CD4-positive, alpha-beta T cell (primary cell): ENCODE results near the gene KCNK6. TPM values are rescaled to one million over a fixed set of nuclear protein-coding genes. Genes with fewer than 3 reads are reported as not detected.
A peak's percentile ranks its signal among the peaks of the same experiment; 100 is the strongest.

ENCODE experiments used
- ATAC-seq: fragments of 200-7000 bp; cut with Tn5 transposase; one replicate; pipeline ENCODE4 v1.10.0; 2022; ENCODE audit warnings: mild to moderate bottlenecking; ENCODE audit not compliant: poor library complexity
- CTCF ChIA-PET: fragments of 350-600 bp; sonication (Branson Sonifier 250); formaldehyde crosslinking; loops from one replicate; lab custom pipeline; 2021; ENCODE audit warnings: antibody characterized with exemption, inconsistent platforms; lab: Charles Lee
- POLR2A ChIA-PET: fragments of 350-600 bp; sonication (Branson Sonifier 250); formaldehyde crosslinking; loops from one replicate; lab custom pipeline; 2021; ENCODE audit warnings: antibody characterized with exemption, inconsistent platforms; lab: Charles Lee
- DNase-seq, 14 experiments: peaks; one replicate each; pipeline ENCODE4 v3.0.0-alpha.2; 2013 to 2020; ENCODE audit warnings: mixed read lengths in 2 of 14
- H3K27ac ChIP-seq, 2 donors: one replicate each; pipeline versions ENCODE4 v1.5.1 to v1.7.0; 2013; ENCODE audit warnings: low read length in 2 of 2, low read depth in 1 of 2, mild to moderate bottlenecking in 1 of 2
- H3K27me3 ChIP-seq, 2 experiments: 1 replicate in 1 of 2; 2 replicates in 1 of 2; pipeline versions ENCODE4 v1.6.1 to v1.7.0; 2013; ENCODE audit warnings: low read length in 2 of 2, control low read depth in 1 of 2, mild to moderate bottlenecking in 1 of 2, moderate library complexity in 1 of 2; ENCODE audit not compliant: insufficient read depth in 2 of 2, control insufficient read depth in 1 of 2
- H3K36me3 ChIP-seq: one replicate; pipeline ENCODE4 v1.6.1; 2013; ENCODE audit warnings: low read length, control low read depth; ENCODE audit not compliant: insufficient read depth
- H3K4me1 ChIP-seq: one replicate; pipeline ENCODE4 v1.6.1; 2013; ENCODE audit warnings: low read length, control low read depth; ENCODE audit not compliant: insufficient read depth
- H3K4me3 ChIP-seq: one replicate; pipeline ENCODE4 v1.5.1; 2013; ENCODE audit warnings: mild to moderate bottlenecking, low read length, moderate library complexity
- H3K9me3 ChIP-seq, 2 experiments: 1 replicate in 1 of 2; 2 replicates in 1 of 2; pipeline versions ENCODE4 v1.6.1 to v1.7.0; 2013; ENCODE audit warnings: low read length in 2 of 2, mild to moderate bottlenecking in 2 of 2, control low read depth in 1 of 2, moderate library complexity in 1 of 2; ENCODE audit not compliant: control insufficient read depth in 1 of 2, insufficient read depth in 1 of 2
- H3K27ac Mint-ChIP-seq: one replicate; pipeline ENCODE4 v1.8.0; 2020; ENCODE audit warnings: mixed read lengths
- H3K27me3 Mint-ChIP-seq: one replicate; pipeline ENCODE4 v1.8.0; 2021; ENCODE audit warnings: mixed read lengths
- H3K36me3 Mint-ChIP-seq: one replicate; pipeline ENCODE4 v1.8.0; 2021; ENCODE audit warnings: low read depth, mixed read lengths
- H3K4me1 Mint-ChIP-seq: one replicate; pipeline ENCODE4 v1.8.0; 2021; ENCODE audit warnings: low read depth, mixed read lengths
- H3K4me3 Mint-ChIP-seq: one replicate; pipeline ENCODE4 v1.8.0; 2020; ENCODE audit warnings: mild to moderate bottlenecking, mixed read lengths
- H3K9me3 Mint-ChIP-seq: one replicate; pipeline ENCODE4 v1.8.0; 2020; ENCODE audit warnings: mixed read lengths
- CTCF ChIP-seq: fragments of 200-600 bp; IDR thresholded peaks from one replicate; pipeline ENCODE4 v1.8.0; 2022; ENCODE audit warnings: antibody characterized with exemption, mild to moderate bottlenecking
- intact Hi-C, 2 experiments: fragments of 100-400 bp; cut with DNase I in 1 of 2; cut with micrococcal nuclease in 1 of 2; formaldehyde crosslinking; loops; one replicate each; pipeline versions ENCODE4 v1.15.1 to v1.9.0; 2023 to 2025; cut with DNase I, micrococcal nuclease
- polyA plus RNA-seq, 2 donors: library from polyadenylated mRNA; unstranded; fragments of 120-200 nt; gene quantifications; one replicate each; pipeline ENCODE4 v1.2.1, GENCODE V29; 2013
- total RNA-seq, 174 experiments: library from RNA in 2 of 174; stranded (reverse) in 2 of 174; gene quantifications; one replicate each; pipeline ENCODE4 v1.2.3 and lab custom pipeline; 2021 to 2026

Gene KCNK6
- total RNA-seq (1 to 10 TPM; 3.0 to 3.1 TPM), total RNA-seq (lab: John Stamatoyannopoulos, UW) (8.2 to 59.9 (median 31.5) reads per million in 172 experiments)
- 9.3 TPM for polyA plus RNA-seq (2013, experiment 1 of 2)
- polyA plus RNA-seq (2013, experiment 2 of 2): 8.9 TPM

- Mint-ChIP-seq H3K4me3 (peak within 1 kb of the TSS; percentile 89), H3K27me3 (no peaks in the 10 kb centered on the region), H3K27ac (peak within 1 kb of the TSS; percentile 70), H3K36me3 (peaks cover 6% of the 10 kb centered on the region), H3K4me1 (peaks cover 65% of the 10 kb centered on the region), H3K9me3 (no peaks in the 10 kb centered on the region)
- Histone ChIP-seq H3K36me3 (peaks cover 7% of the 10 kb centered on the region), H3K27me3 (no peaks in the 10 kb centered on the region), H3K4me3 (peak within 1 kb of the TSS; percentile 69), H3K9me3 (no peaks in the 10 kb centered on the region), H3K27ac (peak within 1 kb of the TSS in 1 of 2 donors; percentile 10), H3K4me1 (peaks cover 60% of the 10 kb centered on the region)
- TF ChIP-seq CTCF: no peak
- DNase-seq: peak in 12 of 14 experiments; percentile 10 to 66 (median 32)
- intact Hi-C loops: loop anchor here in 1 of 2 experiments (5.0 kb wide), 1 partner anchor 412 kb away; the partner anchor contains the start of genes SIPA1L3 and WDR87
- POLR2A ChIA-PET: interaction anchor here (0.9 to 1.7 kb wide), 4 partner anchors 16 to 413 kb away, joined by 3 to 5 read pairs (median 4); partner anchors contain the start of genes CATSPERG, SIPA1L3 and WDR87
- ATAC-seq: no peak
- CTCF ChIA-PET: interaction anchor here (0.9 to 1.0 kb wide), 2 partner anchors 53 to 76 kb away, joined by 3 read pairs; no protein-coding TSS in a partner anchor
Observed at GRCh38 chr19:38319421-38320258, at the start of gene KCNK6. KCNK6 (plus strand) TSS chr19:38319845; CDS start chr19:38319951, 106 bp downstream.

- no peak overlapping the region for H3K27ac Mint-ChIP-seq
- H3K27me3 Mint-ChIP-seq: no peaks in the 10 kb centered on the region
- Histone ChIP-seq H3K27me3 (no peaks in the 10 kb centered on the region), H3K9me3 (no peaks in the 10 kb centered on the region), H3K27ac (no peak overlapping the region), H3K36me3 (no peaks in the 10 kb centered on the region), H3K4me1 (peaks cover 3% of the 10 kb centered on the region), H3K4me3 (no peak overlapping the region)
- H3K36me3 Mint-ChIP-seq: peaks cover 5% of the 10 kb centered on the region
- H3K9me3 Mint-ChIP-seq: no peaks in the 10 kb centered on the region
- peaks cover 18% of the 10 kb centered on the region for H3K4me1 Mint-ChIP-seq
- ATAC-seq: no peak
- ChIA-PET POLR2A (no interaction called here), CTCF (no interaction called here)
- H3K4me3 Mint-ChIP-seq: no peak overlapping the region
- no peak for TF ChIP-seq CTCF
- DNase-seq: no peak
- intact Hi-C loops: no loop called here
Observed at GRCh38 chr19:38270587-38271167, 49.0 kb upstream of the KCNK6 start.

- Histone ChIP-seq H3K27ac (no peak overlapping the region), H3K4me1 (no peaks in the 10 kb centered on the region), H3K27me3 (no peaks in the 10 kb centered on the region), H3K4me3 (no peak overlapping the region), H3K36me3 (no peaks in the 10 kb centered on the region), H3K9me3 (no peaks in the 10 kb centered on the region)
- intact Hi-C loops: no loop called here
- H3K4me3 Mint-ChIP-seq: no peak overlapping the region
- no peak overlapping the region for H3K27ac Mint-ChIP-seq
- ATAC-seq (no peak), DNase-seq (no peak)
- ChIA-PET CTCF (no interaction called here), POLR2A (no interaction called here)
- no peaks in the 10 kb centered on the region for H3K9me3 Mint-ChIP-seq
- H3K4me1 Mint-ChIP-seq: peaks cover 4% of the 10 kb centered on the region
- no peak for TF ChIP-seq CTCF
- peaks cover 5% of the 10 kb centered on the region for H3K36me3 Mint-ChIP-seq
- no peaks in the 10 kb centered on the region for H3K27me3 Mint-ChIP-seq
Observed at GRCh38 chr19:38273499-38273898, 46.1 kb upstream of the KCNK6 start.
